ENCODE results near the gene GPC5.

DNA sequence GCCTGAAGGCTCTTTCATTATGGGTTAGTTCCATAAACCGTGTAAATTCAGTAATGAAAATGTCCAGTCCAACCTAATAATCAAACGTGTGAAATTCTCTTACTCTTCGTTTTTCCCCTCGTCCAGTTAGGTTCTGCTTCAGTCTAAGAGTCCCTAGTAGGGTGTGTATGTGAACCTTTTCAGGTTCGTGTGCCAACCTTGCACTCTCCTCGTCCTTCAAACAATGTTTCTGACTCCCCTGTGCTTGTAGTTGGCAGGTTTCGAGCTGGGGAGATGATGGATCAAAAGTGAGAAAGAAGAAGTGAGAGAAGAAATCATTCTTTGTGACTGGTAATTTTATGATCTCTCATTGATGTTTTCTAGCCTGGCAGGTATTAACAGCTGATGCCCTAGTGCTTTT is 366.1 kb downstream of the GPC5 start:
- TF ChIP-seq, protein P1, sequence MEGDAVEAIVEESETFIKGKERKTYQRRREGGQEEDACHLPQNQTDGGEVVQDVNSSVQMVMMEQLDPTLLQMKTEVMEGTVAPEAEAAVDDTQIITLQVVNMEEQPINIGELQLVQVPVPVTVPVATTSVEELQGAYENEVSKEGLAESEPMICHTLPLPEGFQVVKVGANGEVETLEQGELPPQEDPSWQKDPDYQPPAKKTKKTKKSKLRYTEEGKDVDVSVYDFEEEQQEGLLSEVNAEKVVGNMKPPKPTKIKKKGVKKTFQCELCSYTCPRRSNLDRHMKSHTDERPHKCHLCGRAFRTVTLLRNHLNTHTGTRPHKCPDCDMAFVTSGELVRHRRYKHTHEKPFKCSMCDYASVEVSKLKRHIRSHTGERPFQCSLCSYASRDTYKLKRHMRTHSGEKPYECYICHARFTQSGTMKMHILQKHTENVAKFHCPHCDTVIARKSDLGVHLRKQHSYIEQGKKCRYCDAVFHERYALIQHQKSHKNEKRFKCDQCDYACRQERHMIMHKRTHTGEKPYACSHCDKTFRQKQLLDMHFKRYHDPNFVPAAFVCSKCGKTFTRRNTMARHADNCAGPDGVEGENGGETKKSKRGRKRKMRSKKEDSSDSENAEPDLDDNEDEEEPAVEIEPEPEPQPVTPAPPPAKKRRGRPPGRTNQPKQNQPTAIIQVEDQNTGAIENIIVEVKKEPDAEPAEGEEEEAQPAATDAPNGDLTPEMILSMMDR (IDR thresholded peaks at IDR 0.05; ENCODE audit: low read depth, low read length, missing input control): no peak
- no peak for TF ChIP-seq JUND (IDR thresholded peaks at IDR 0.05)
- TF ChIP-seq RAD21 (IDR thresholded peaks at IDR 0.05): no peak
- TF ChIP-seq, protein P2, sequence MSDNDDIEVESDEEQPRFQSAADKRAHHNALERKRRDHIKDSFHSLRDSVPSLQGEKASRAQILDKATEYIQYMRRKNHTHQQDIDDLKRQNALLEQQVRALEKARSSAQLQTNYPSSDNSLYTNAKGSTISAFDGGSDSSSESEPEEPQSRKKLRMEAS (IDR thresholded peaks at IDR 0.05): no peak
